GM23248 (cell line): ENCODE measurements around the gene PTGR2.

Experiments used
- EZH2 ChIP-seq: fragments of 200-600 bp; sonication (generic); IDR thresholded peaks from 2 replicates; pipeline ENCODE4 v1.6.1; 2018; ENCODE audit warnings: antibody characterized with exemption, mild to moderate bottlenecking; ENCODE audit not compliant: insufficient read depth, poor library complexity, severe bottlenecking
- EZH2phosphoT487 ChIP-seq: fragments of 200-600 bp; sonication (generic); IDR thresholded peaks from 2 replicates; pipeline ENCODE4 v1.6.1; 2018; ENCODE audit warnings: antibody characterized with exemption, moderate library complexity, mild to moderate bottlenecking, low read depth; ENCODE audit not compliant: insufficient read depth

DNA sequence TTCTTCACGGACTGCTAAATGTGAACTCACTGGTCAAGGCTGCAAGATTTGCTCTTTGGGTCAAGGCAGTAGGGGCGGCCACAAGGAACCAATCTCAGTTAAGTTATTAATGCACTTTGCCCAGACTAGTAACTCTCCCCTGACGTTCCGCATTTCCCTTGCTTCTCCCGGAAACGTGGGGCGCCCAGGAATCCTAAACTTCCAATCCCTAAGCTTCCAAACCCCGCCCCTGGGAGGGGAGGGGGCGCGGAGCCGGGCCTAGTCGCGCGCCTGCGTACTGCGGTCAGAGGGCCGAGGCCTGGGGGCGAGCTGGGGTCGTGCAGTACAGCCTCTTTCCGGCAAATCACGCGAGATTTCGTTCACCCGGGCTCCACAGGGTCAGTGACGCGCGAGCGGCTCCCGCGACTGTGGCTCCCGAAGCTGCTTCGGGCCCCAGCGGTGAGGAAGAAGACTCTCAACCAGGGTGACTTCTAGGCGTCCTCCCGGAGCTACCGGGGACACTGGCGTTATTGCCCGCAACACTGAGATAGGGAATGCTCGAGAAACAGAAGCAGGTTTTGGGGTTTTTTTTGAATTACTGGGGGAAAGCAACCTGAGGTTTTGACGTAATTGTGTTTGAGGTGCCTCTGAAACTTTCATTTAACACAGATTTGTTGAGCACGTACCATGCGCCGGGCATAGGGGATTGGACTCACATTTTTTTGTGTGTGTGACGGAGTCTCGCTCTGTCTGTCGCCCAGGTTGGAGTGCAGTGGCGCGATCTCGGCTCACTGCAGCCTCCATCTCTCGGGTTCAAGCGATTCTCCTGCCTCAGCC is at the start of gene PTGR2:
- no peak for TF ChIP-seq EZH2
- no peak for TF ChIP-seq EZH2phosphoT487
